ENCODE data around the gene DYNC1I2. TPM values are rescaled to one million over a fixed set of nuclear protein-coding genes. Genes with fewer than 3 reads are reported as not detected.

Gene DYNC1I2
- total RNA-seq, 1 donor from 2014 or later, result 49.4 TPM

DNA sequence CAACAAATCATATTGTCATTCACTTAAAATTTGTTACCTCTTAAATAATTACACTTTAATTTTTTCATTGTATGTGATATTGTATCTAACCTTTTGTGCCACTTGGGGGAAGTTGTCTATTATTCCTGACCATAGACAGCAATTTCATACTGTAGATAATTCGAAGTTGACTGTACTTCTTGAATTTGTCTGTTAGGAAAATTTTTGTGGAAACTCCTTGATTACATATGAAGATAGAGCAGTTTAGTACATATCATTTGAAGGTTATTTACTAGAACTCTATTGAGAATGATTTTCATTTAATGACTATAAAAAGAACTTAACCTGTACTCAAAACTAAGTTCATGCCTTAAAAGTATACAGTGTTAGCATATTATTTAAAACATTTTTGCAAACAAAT, 5.1 kb downstream of the DYNC1I2 start:
- DNase-seq (ENCODE audit: low spot score), result no peak
- intact Hi-C loops (cut with micrococcal nuclease), result no loop called here
- Mint-ChIP-seq H3K4me1 (ENCODE audit: low read depth) (peaks cover 15% of the 10 kb centered on the region), H3K9me3 (no peaks in the 10 kb centered on the region), H3K4me3 (no peak overlapping the region), H3K27me3 (ENCODE audit: insufficient read depth) (no peaks in the 10 kb centered on the region), H3K36me3 (ENCODE audit: low read depth) (peaks cover 30% of the 10 kb centered on the region), H3K27ac (no peak overlapping the region)

DNA sequence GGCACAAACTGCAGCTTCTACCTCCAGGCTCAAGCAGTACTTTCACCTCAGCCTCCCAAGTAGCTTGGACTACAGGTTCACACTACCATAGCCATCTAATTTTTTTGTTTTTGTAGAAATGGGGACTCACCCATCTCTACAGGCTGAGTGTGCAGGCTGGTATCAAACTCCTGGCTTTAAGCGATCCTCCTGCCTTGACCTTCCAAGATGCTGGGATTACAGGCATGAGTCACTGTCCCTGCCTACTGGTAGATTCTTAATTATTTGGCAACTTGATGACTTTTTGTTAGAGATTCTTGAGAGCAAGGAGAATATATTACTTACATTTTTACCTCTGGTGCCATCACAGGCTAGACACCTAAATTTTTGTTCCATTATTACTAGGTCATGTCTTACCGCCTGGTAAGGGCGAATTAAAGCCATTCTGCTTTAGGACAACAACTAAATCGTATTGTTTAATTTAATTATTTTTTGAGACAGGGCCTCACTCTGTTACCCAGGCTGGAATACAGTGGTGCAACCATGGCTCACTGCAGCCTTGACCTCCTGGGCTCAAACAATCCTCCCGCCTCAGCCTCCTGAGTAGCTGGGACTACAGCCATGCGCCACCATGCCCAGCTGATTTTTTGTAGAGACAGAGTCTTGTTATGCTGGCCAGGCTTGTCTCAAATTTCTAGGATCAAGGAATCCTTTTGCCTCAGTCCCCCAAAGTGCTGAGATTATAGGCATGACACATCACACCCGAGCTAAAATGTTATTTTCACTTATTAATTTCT, 15.7 kb downstream of the DYNC1I2 start:
- Mint-ChIP-seq H3K27me3 (ENCODE audit: insufficient read depth) (no peaks in the 10 kb centered on the region), H3K4me1 (ENCODE audit: low read depth) (peaks cover 12% of the 10 kb centered on the region), H3K27ac (no peak overlapping the region), H3K4me3 (no peak overlapping the region), H3K9me3 (no peaks in the 10 kb centered on the region), H3K36me3 (ENCODE audit: low read depth) (peaks cover 8% of the 10 kb centered on the region)
- DNase-seq (ENCODE audit: low spot score), result no peak
- intact Hi-C loops (cut with micrococcal nuclease), result loop anchor here (5.0 kb wide), 2 partner anchors 106 to 131 kb away; no protein-coding TSS in a partner anchor

DNA sequence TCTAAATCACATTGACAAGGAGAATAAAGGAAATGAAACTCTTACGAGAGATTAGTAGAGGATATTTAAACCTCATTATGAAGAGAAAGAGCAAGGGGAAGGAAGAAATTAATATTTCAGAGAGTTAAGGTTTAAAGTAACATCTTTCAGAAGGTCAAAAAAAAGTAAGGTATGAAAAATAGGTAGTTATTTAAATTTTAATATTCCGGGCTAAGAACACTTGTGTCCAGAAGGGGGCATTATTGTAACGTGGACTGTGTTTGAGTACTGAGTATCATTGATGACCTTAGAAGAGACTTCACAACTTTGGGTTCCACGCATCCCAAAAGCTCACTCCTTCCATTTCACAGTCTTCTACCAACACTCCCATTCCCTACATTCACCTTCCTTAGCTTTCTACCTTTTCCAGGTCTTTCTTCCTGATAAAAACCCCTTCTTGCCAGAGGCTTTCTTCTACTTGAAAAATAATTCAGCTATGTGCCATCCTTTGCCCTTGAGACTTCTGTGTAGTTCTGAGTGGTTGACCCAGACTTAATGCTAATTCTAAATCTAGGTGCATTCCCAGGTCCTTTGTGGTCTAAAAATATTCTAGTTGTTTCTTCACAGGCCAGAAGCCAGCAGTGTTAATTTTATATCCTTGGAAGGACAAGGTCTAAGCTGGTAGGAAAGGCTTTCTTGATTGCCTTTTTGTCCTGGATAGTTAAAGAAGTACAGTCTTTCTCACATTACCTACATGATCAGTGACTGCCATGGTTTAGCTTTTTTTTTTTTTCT, 16.5 kb downstream of the DYNC1I2 start:
- peaks cover 9% of the 10 kb centered on the region for H3K36me3 Mint-ChIP-seq (ENCODE audit: low read depth)
- no peak overlapping the region for H3K4me3 Mint-ChIP-seq
- H3K4me1 Mint-ChIP-seq (ENCODE audit: low read depth), result peaks cover 12% of the 10 kb centered on the region
- intact Hi-C loops (cut with micrococcal nuclease), result loop anchor here (5.0 kb wide), 2 partner anchors 106 to 131 kb away; no protein-coding TSS in a partner anchor
- H3K27me3 Mint-ChIP-seq (ENCODE audit: insufficient read depth), result no peaks in the 10 kb centered on the region
- H3K27ac Mint-ChIP-seq, result no peak overlapping the region
- H3K9me3 Mint-ChIP-seq, result no peaks in the 10 kb centered on the region
- no peak for DNase-seq (ENCODE audit: low spot score)

GRCh38 chr2:171706152-171706803, 19.0 kb downstream of the DYNC1I2 start:
- H3K36me3 Mint-ChIP-seq (ENCODE audit: low read depth), result peaks cover 9% of the 10 kb centered on the region
- H3K27ac Mint-ChIP-seq, result no peak overlapping the region
- DNase-seq (ENCODE audit: low spot score), result no peak
- no peaks in the 10 kb centered on the region for H3K9me3 Mint-ChIP-seq
- intact Hi-C loops (cut with micrococcal nuclease), result loop anchor here (1.0 to 5.0 kb wide), 5 partner anchors 216 to 759 kb away; partner anchors contain the start of genes DLX1 and HAT1
- no peaks in the 10 kb centered on the region for H3K27me3 Mint-ChIP-seq (ENCODE audit: insufficient read depth)
- H3K4me1 Mint-ChIP-seq (ENCODE audit: low read depth), result peaks cover 12% of the 10 kb centered on the region
- H3K4me3 Mint-ChIP-seq, result no peak overlapping the region

DNA sequence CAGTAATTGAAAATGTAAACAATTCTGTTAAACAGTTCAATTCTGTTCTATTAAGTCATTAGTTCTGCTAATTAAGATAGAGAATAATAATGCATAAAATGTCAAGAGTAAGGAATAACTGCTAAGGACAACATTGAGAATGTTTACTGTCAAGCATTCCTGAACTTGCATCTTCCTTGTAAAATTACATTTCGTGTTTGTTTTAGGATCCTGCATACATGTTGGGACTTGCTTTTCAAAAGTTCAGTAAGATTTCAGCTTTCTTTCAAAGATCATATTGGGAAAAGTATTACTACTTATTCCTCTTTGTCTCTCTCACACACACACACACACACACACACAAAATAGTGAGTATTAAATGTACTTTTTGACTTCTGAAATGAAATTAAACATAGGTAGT, 20.5 kb downstream of the DYNC1I2 start:
- Mint-ChIP-seq H3K27ac (no peak overlapping the region), H3K4me3 (no peak overlapping the region)
- intact Hi-C loops (cut with micrococcal nuclease), result loop anchor here (5.0 kb wide), 2 partner anchors 215 to 380 kb away; partner anchors contain the start of genes DLX1 and HAT1

DNA sequence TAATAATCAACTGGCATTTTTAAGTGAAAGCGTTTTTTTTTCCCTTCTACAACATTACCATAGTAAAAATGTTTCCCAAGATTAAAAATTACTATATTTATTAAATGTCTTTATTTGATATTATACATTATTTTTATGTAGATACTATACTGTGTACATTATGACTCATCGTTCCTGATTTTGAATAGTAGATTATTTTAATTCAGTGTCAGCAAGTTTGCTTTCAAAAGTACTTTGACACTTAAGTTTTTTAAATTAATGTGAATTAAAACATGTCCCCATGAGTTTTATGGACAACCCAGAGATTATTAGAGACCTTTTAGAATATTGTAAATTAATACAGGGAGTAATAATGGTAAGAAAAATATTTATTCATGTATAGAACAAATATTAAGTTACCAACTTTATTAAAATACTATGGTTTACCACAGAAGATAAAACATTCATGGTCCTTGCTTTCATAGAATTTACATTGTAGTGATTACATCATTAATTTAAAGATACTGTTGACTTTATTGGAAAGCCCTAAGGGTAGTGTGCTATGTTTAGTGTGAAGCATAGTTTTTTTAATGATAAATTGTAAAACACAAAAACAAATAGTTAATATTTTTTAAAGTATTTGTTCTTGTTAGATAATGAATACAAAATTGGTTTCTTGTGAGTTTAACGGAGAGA, 21.9 kb downstream of the DYNC1I2 start:
- no peak overlapping the region for H3K27ac Mint-ChIP-seq
- DNase-seq (ENCODE audit: low spot score), result no peak
- no peaks in the 10 kb centered on the region for H3K9me3 Mint-ChIP-seq
- H3K36me3 Mint-ChIP-seq (ENCODE audit: low read depth), result peaks cover 8% of the 10 kb centered on the region
- peaks cover 15% of the 10 kb centered on the region for H3K4me1 Mint-ChIP-seq (ENCODE audit: low read depth)
- intact Hi-C loops (cut with micrococcal nuclease), result loop anchor here (5.0 kb wide), 2 partner anchors 213 to 378 kb away; partner anchors contain the start of genes DLX1 and HAT1
- no peaks in the 10 kb centered on the region for H3K27me3 Mint-ChIP-seq (ENCODE audit: insufficient read depth)
- H3K4me3 Mint-ChIP-seq, result no peak overlapping the region

More for the DNA sequence above, 20.5 kb downstream of the DYNC1I2 start:
- Mint-ChIP-seq H3K4me1 (ENCODE audit: low read depth) (peaks cover 21% of the 10 kb centered on the region), H3K36me3 (ENCODE audit: low read depth) (peaks cover 9% of the 10 kb centered on the region), H3K27me3 (ENCODE audit: insufficient read depth) (no peaks in the 10 kb centered on the region), H3K9me3 (no peaks in the 10 kb centered on the region)
- DNase-seq (ENCODE audit: low spot score), result no peak

DNA sequence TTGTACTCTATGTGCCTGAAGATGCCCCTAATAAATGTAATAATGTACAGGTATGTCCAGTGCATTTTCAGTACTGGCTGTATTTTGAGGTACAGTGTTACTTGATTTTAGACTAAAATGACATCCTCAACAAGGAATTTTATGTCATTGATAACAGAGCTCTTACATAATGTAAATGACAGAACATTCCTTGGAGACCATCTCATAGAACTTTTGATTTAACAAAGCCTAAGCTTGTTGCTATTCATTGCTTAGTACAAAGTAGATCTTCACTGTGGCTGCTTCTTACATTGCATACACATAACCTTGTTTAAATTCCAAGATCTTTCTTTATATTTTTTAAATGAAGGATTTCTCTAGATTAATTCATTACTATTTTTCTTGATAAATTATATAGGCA, 24.1 kb downstream of the DYNC1I2 start:
- Mint-ChIP-seq H3K27ac (no peak overlapping the region), H3K4me3 (no peak overlapping the region), H3K4me1 (ENCODE audit: low read depth) (peaks cover 11% of the 10 kb centered on the region), H3K27me3 (ENCODE audit: insufficient read depth) (no peaks in the 10 kb centered on the region), H3K9me3 (no peaks in the 10 kb centered on the region), H3K36me3 (ENCODE audit: low read depth) (peaks cover 8% of the 10 kb centered on the region)
- intact Hi-C loops (cut with micrococcal nuclease), result no loop called here
- DNase-seq (ENCODE audit: low spot score), result no peak

DNA sequence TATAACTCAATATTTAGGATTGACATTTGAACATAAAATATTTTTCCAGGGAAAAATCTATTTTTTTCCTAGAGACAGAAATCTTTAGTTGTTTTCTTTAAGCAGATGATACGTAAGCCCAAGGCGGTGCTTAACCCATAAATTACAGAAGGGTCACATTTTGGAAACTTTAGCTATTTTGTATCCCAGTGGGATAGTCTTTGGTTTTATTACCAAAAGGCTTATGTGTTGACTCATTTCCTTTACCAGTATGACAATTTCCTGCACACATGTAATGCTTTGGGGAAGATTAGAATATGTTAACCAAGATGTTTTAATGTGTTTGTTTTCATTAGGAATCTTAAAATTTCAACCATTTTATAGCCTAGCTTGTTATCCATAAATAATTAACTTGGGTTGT, 24.8 kb downstream of the DYNC1I2 start:
- no peak overlapping the region for H3K4me3 Mint-ChIP-seq
- intact Hi-C loops (cut with micrococcal nuclease), result no loop called here
- no peaks in the 10 kb centered on the region for H3K9me3 Mint-ChIP-seq
- H3K27ac Mint-ChIP-seq, result no peak overlapping the region
- H3K36me3 Mint-ChIP-seq (ENCODE audit: low read depth), result peaks cover 8% of the 10 kb centered on the region
- H3K4me1 Mint-ChIP-seq (ENCODE audit: low read depth), result peaks cover 9% of the 10 kb centered on the region
- no peak for DNase-seq (ENCODE audit: low spot score)
- H3K27me3 Mint-ChIP-seq (ENCODE audit: insufficient read depth), result no peaks in the 10 kb centered on the region

DNA sequence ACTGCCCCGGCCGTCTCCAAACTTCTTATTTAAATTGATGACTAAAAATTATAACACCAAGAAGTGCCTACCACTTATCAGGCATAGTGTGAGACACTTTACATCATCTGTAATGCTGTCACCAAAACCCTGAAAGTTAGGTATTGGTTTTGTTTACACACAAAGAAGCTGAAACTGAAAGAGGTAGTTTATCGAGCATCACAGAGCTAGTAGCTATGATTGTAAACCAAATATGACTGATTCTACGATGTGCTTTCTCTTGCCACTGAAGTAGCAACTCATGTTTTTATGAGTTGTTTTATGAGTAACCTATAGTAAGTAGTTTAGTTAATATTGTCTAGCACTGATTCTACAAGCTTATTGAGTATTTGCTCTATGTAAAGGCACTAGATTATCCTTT, 31.5 kb downstream of the DYNC1I2 start:
- H3K27me3 Mint-ChIP-seq (ENCODE audit: insufficient read depth), result no peaks in the 10 kb centered on the region
- H3K9me3 Mint-ChIP-seq, result no peaks in the 10 kb centered on the region
- H3K4me3 Mint-ChIP-seq, result no peak overlapping the region
- intact Hi-C loops (cut with micrococcal nuclease), result loop anchor here (1.0 to 2.0 kb wide), 2 partner anchors 23 to 32 kb away; partner anchors contain the start of gene DYNC1I2
- peaks cover 9% of the 10 kb centered on the region for H3K4me1 Mint-ChIP-seq (ENCODE audit: low read depth)
- no peak overlapping the region for H3K27ac Mint-ChIP-seq
- no peak for DNase-seq (ENCODE audit: low spot score)
- peaks cover 9% of the 10 kb centered on the region for H3K36me3 Mint-ChIP-seq (ENCODE audit: low read depth)

DNA sequence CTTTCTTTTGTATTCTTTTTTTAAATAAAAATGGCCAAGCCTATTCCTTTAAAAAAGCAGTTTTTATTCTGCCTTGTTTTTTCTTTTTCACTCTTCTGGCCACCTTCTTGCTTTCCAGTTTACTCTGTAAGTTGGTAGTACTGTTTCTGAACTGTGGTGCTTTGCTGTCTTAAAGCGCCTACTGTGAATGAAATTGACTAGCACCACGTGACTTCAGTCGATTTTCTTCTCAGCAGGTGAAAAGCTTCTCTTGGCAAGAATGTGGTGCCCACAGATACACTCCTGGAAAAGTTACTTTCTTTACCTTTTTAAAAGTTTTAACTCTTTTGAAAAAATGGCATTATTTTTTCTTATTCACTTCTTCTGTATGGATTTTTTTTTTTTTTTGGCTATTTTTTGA, 32.4 kb downstream of the DYNC1I2 start:
- H3K4me3 Mint-ChIP-seq, result no peak overlapping the region
- H3K27ac Mint-ChIP-seq, result no peak overlapping the region
- peaks cover 9% of the 10 kb centered on the region for H3K4me1 Mint-ChIP-seq (ENCODE audit: low read depth)
- H3K9me3 Mint-ChIP-seq, result no peaks in the 10 kb centered on the region
- intact Hi-C loops (cut with micrococcal nuclease), result loop anchor here (2.0 kb wide), 1 partner anchor 33 kb away; the partner anchor contains the start of gene DYNC1I2
- DNase-seq (ENCODE audit: low spot score), result no peak
- H3K36me3 Mint-ChIP-seq (ENCODE audit: low read depth), result peaks cover 9% of the 10 kb centered on the region
- no peaks in the 10 kb centered on the region for H3K27me3 Mint-ChIP-seq (ENCODE audit: insufficient read depth)

- intact Hi-C loops (cut with micrococcal nuclease), result no loop called here
- no peak overlapping the region for H3K27ac Mint-ChIP-seq
- peaks cover 21% of the 10 kb centered on the region for H3K36me3 Mint-ChIP-seq (ENCODE audit: low read depth)
- no peak for DNase-seq (ENCODE audit: low spot score)
- no peak overlapping the region for H3K4me3 Mint-ChIP-seq
- peaks cover 2% of the 10 kb centered on the region for H3K4me1 Mint-ChIP-seq (ENCODE audit: low read depth)
- no peaks in the 10 kb centered on the region for H3K27me3 Mint-ChIP-seq (ENCODE audit: insufficient read depth)
- H3K9me3 Mint-ChIP-seq, result no peaks in the 10 kb centered on the region
Observed at GRCh38 chr2:171723716-171724683, 36.7 kb downstream of the DYNC1I2 start.
